ENCODE measurements around the gene FILIP1L. TPM values are rescaled to one million over a fixed set of nuclear protein-coding genes. Genes with fewer than 3 reads are reported as not detected.

The FILIP1L gene
- total RNA-seq, 1 donor from 2014 or later = 0.15 TPM

GRCh38 chr3:100159331-100160153 is 45.2 kb upstream of the FILIP1L start:
- no peak overlapping the region for H3K4me2 ChIP-seq
- no peaks in the 10 kb centered on the region for H3K27me3 ChIP-seq
- Mint-ChIP-seq H3K4me1 (no peaks in the 10 kb centered on the region), H3K27me3 (ENCODE audit: insufficient read depth, low read depth) (no peaks in the 10 kb centered on the region), H3K4me3 (no peak overlapping the region), H3K9me3 (peaks cover 22% of the 10 kb centered on the region), H3K36me3 (peaks cover 12% of the 10 kb centered on the region), H3K27ac (no peak overlapping the region)
- no peaks in the 10 kb centered on the region for H3K4me1 ChIP-seq
- H4K20me1 ChIP-seq (ENCODE audit: low read depth) = no peaks in the 10 kb centered on the region
- no peak overlapping the region for H3K27ac ChIP-seq
- no peak for DNase-seq (ENCODE audit: low spot score)
- no peaks in the 10 kb centered on the region for H3F3A ChIP-seq (ENCODE audit: low read depth)
- no peak overlapping the region for H3K4me3 ChIP-seq
- H3K79me2 ChIP-seq (ENCODE audit: low read depth) = no peaks in the 10 kb centered on the region
- H2AFZ ChIP-seq (replicated peaks) = no peak overlapping the region
- H3K36me3 ChIP-seq = peaks cover 3% of the 10 kb centered on the region
- TF ChIP-seq, protein P1, sequence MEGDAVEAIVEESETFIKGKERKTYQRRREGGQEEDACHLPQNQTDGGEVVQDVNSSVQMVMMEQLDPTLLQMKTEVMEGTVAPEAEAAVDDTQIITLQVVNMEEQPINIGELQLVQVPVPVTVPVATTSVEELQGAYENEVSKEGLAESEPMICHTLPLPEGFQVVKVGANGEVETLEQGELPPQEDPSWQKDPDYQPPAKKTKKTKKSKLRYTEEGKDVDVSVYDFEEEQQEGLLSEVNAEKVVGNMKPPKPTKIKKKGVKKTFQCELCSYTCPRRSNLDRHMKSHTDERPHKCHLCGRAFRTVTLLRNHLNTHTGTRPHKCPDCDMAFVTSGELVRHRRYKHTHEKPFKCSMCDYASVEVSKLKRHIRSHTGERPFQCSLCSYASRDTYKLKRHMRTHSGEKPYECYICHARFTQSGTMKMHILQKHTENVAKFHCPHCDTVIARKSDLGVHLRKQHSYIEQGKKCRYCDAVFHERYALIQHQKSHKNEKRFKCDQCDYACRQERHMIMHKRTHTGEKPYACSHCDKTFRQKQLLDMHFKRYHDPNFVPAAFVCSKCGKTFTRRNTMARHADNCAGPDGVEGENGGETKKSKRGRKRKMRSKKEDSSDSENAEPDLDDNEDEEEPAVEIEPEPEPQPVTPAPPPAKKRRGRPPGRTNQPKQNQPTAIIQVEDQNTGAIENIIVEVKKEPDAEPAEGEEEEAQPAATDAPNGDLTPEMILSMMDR (IDR thresholded peaks at IDR 0.05) = no peak
- no peak for TF ChIP-seq EZH2 (IDR thresholded peaks at IDR 0.05)
- TF ChIP-seq EZH2phosphoT487 (IDR thresholded peaks at IDR 0.05) = no peak
- no peak overlapping the region for H3K9ac ChIP-seq
- no peaks in the 10 kb centered on the region for H3K9me3 ChIP-seq (ENCODE audit: low read depth)

GRCh38 chr3:100158918-100159330 is 44.6 kb upstream of the FILIP1L start:
- TF ChIP-seq EZH2 (IDR thresholded peaks at IDR 0.05) (no peak), EZH2phosphoT487 (IDR thresholded peaks at IDR 0.05) (no peak)
- TF ChIP-seq, protein P1 (IDR thresholded peaks at IDR 0.05) = no peak
- H3K27ac Mint-ChIP-seq = no peak overlapping the region
- H3K36me3 ChIP-seq = peaks cover 3% of the 10 kb centered on the region

DNA sequence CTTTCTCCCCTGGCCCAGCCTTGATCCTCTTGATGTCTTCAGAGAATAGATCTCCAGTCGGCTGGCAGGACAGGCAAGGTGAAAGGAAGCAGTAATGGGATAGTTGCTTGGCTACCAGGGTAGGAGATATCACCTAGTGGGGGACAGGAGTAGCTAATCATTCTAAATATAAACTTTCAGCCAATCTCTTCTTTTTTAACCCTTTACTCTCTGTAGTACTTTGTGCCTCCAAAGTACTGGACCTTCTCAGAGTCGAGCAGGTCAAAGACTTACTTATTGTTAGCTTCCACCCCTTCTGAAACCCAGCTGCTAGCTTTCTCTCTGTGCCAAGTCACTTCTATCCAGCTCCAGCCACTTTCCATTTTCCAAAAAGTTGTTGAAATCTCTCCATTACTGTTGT is 43.4 kb upstream of the FILIP1L start:
- DNase-seq (ENCODE audit: low spot score) = no peak

More at GRCh38 chr3:100158918-100159330, 44.6 kb upstream of the FILIP1L start:
- H3K27me3 ChIP-seq = no peaks in the 10 kb centered on the region
- H3K27ac ChIP-seq = no peak overlapping the region
- H3K79me2 ChIP-seq (ENCODE audit: low read depth) = no peaks in the 10 kb centered on the region
- no peaks in the 10 kb centered on the region for H3K27me3 Mint-ChIP-seq (ENCODE audit: insufficient read depth, low read depth)
- no peak overlapping the region for H3K4me3 Mint-ChIP-seq
- no peaks in the 10 kb centered on the region for H3K4me1 Mint-ChIP-seq
- H3K4me3 ChIP-seq = no peak overlapping the region
- H3K4me2 ChIP-seq = no peak overlapping the region
- no peaks in the 10 kb centered on the region for H4K20me1 ChIP-seq (ENCODE audit: low read depth)
- H2AFZ ChIP-seq (replicated peaks) = no peak overlapping the region
- peaks cover 12% of the 10 kb centered on the region for H3K36me3 Mint-ChIP-seq
- H3K4me1 ChIP-seq = no peaks in the 10 kb centered on the region
- H3F3A ChIP-seq (ENCODE audit: low read depth) = no peaks in the 10 kb centered on the region
- peaks cover 22% of the 10 kb centered on the region for H3K9me3 Mint-ChIP-seq
- H3K9me3 ChIP-seq (ENCODE audit: low read depth) = no peaks in the 10 kb centered on the region
- no peak overlapping the region for H3K9ac ChIP-seq
- DNase-seq (ENCODE audit: low spot score) = no peak

More for the DNA sequence above, 43.4 kb upstream of the FILIP1L start:
- TF ChIP-seq EZH2 (IDR thresholded peaks at IDR 0.05) = no peak
- no peak for TF ChIP-seq EZH2phosphoT487 (IDR thresholded peaks at IDR 0.05)
- TF ChIP-seq, protein P1 (IDR thresholded peaks at IDR 0.05) = no peak
- Mint-ChIP-seq H3K27me3 (ENCODE audit: insufficient read depth, low read depth) (no peaks in the 10 kb centered on the region), H3K36me3 (peaks cover 12% of the 10 kb centered on the region), H3K9me3 (peaks cover 22% of the 10 kb centered on the region), H3K4me3 (no peak overlapping the region), H3K4me1 (no peaks in the 10 kb centered on the region), H3K27ac (no peak overlapping the region)
- H3K4me1 ChIP-seq = no peaks in the 10 kb centered on the region
- no peaks in the 10 kb centered on the region for H3F3A ChIP-seq (ENCODE audit: low read depth)
- no peak overlapping the region for H3K27ac ChIP-seq
- no peak overlapping the region for H2AFZ ChIP-seq (replicated peaks)
- no peaks in the 10 kb centered on the region for H3K79me2 ChIP-seq (ENCODE audit: low read depth)
- H3K4me2 ChIP-seq = no peak overlapping the region
- no peaks in the 10 kb centered on the region for H4K20me1 ChIP-seq (ENCODE audit: low read depth)
- H3K9me3 ChIP-seq (ENCODE audit: low read depth) = no peaks in the 10 kb centered on the region
- H3K36me3 ChIP-seq = peaks cover 3% of the 10 kb centered on the region
- H3K4me3 ChIP-seq = no peak overlapping the region
- H3K27me3 ChIP-seq = no peaks in the 10 kb centered on the region
- no peak overlapping the region for H3K9ac ChIP-seq
